ENCODE measurements around the gene MCFD2. TPM values are rescaled to one million over a fixed set of nuclear protein-coding genes. Genes with fewer than 3 reads are reported as not detected.

MCFD2 gene
- polyA plus RNA-seq, 4 donors = 20.8 to 71.1 (median 33.2) TPM

DNA sequence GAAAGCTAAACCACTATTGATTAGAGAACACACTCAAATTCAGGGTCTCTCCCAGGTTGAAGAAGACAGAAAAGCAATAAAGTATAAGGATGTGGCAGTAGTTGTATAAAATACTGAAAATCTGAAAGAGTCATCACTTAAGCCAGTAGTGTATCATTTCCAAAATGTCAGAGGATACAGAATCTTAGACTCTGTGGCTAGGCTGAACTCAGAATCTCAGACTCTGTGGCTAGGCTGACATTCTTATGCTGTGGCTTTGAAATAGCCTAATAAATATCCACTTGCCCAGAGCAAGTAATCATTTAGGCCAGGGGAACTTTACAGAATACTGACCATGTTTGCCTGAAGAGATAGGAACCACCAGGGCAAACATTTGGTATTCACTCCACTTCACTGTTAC, 13.1 kb downstream of the MCFD2 start:
- Histone ChIP-seq H3K4me1 (ENCODE audit: control insufficient read depth in 3 of 3, insufficient read depth in 2 of 3, low read depth in 1 of 3, low read length in 2 of 3) (no peaks in the 10 kb centered on the region), H3K27ac (ENCODE audit: low read depth in 1 of 3, low read length in 2 of 3) (no peak overlapping the region), H3K27me3 (ENCODE audit: control insufficient read depth in 3 of 3, insufficient read depth in 3 of 3, low read length in 3 of 3) (no peaks in the 10 kb centered on the region), H3K9me3 (ENCODE audit: control insufficient read depth in 2 of 2, insufficient read depth in 1 of 2, low read depth in 1 of 2, low read length in 1 of 2) (no peaks in the 10 kb centered on the region), H3K36me3 (ENCODE audit: control insufficient read depth in 3 of 3, insufficient read depth in 2 of 3, low read depth in 1 of 3, low read length in 3 of 3) (peaks cover 5 to 25% (median 8%) of the 10 kb centered on the region in 3 donors), H3K4me3 (ENCODE audit: low read depth in 1 of 3, low read length in 3 of 3) (no peak overlapping the region)
- FAIRE-seq (no peak), DNase-seq (no peak)

GRCh38 chr2:46901611-46902010, 14.0 kb downstream of the MCFD2 start:
- Histone ChIP-seq H3K27me3 (ENCODE audit: control insufficient read depth in 3 of 3, insufficient read depth in 3 of 3, low read length in 3 of 3) (no peaks in the 10 kb centered on the region), H3K9me3 (ENCODE audit: control insufficient read depth in 2 of 2, insufficient read depth in 1 of 2, low read depth in 1 of 2, low read length in 1 of 2) (no peaks in the 10 kb centered on the region), H3K36me3 (ENCODE audit: control insufficient read depth in 3 of 3, insufficient read depth in 2 of 3, low read depth in 1 of 3, low read length in 3 of 3) (peaks cover 0 to 17% (median 2%) of the 10 kb centered on the region in 3 donors), H3K27ac (ENCODE audit: low read depth in 1 of 3, low read length in 2 of 3) (no peak overlapping the region), H3K4me3 (ENCODE audit: low read depth in 1 of 3, low read length in 3 of 3) (no peak overlapping the region), H3K4me1 (ENCODE audit: control insufficient read depth in 3 of 3, insufficient read depth in 2 of 3, low read depth in 1 of 3, low read length in 2 of 3) (no peaks in the 10 kb centered on the region)
- 81 to 89% (median 83%) methylated on average over 2 of the region's 2 CpGs for WGBS, 3 donors
- DNase-seq = no peak
- FAIRE-seq = no peak

DNA sequence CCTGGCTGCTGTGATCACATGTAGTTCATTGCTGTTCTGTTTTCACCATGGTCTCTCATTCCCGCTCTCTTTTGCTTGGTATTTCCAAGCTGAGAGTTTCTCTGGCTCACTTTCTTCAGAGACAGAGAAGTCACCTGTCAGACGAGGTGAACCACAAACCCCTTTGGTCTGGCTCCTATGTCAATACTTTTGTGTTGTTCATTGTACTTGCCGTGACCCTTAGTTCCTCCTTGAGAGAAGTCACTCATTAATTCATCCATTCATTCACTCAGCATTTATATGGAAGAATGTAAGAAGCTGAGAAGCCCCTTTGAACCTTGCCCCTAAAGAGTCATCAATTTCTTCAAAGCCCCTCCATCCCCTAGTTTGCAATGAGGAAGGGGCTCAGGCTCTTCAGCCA, 15.2 kb downstream of the MCFD2 start:
- DNase-seq = no peak
- peaks cover 0 to 10% (median 0%) of the 10 kb centered on the region in 3 donors for H3K36me3 ChIP-seq (ENCODE audit: control insufficient read depth in 3 of 3, insufficient read depth in 2 of 3, low read depth in 1 of 3, low read length in 3 of 3)
- no peaks in the 10 kb centered on the region for H3K4me1 ChIP-seq (ENCODE audit: control insufficient read depth in 3 of 3, insufficient read depth in 2 of 3, low read depth in 1 of 3, low read length in 2 of 3)
- WGBS, 3 donors = 68 to 77% (median 72%) methylated on average over 3 of the region's 3 CpGs
- H3K27me3 ChIP-seq (ENCODE audit: control insufficient read depth in 3 of 3, insufficient read depth in 3 of 3, low read length in 3 of 3) = no peaks in the 10 kb centered on the region
- no peak overlapping the region for H3K4me3 ChIP-seq (ENCODE audit: low read depth in 1 of 3, low read length in 3 of 3)
- no peak for FAIRE-seq
- no peaks in the 10 kb centered on the region for H3K9me3 ChIP-seq (ENCODE audit: control insufficient read depth in 2 of 2, insufficient read depth in 1 of 2, low read depth in 1 of 2, low read length in 1 of 2)
- no peak overlapping the region for H3K27ac ChIP-seq (ENCODE audit: low read depth in 1 of 3, low read length in 2 of 3)

DNA sequence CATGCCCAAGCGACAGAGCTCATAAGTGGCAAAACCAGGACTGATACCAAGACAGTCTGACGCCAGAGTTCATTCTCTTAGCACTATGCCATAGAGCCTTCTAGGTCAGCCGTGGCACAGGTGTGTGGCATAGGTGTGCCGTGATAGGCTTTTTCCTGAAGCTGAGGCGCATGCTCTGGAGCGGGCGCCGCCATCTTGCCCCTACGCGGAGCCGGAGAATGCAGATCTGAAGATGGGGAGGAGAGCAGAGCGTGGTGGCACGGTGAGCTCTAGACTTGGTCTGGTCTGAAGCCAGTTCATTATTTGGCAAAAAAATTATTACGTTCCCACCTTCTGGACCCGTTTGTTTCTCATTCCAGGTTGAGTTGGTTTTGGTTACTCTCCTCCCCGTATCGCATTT, 16.6 kb downstream of the MCFD2 start:
- Histone ChIP-seq H3K36me3 (ENCODE audit: control insufficient read depth in 3 of 3, insufficient read depth in 2 of 3, low read depth in 1 of 3, low read length in 3 of 3) (peaks cover 0 to 8% (median 0%) of the 10 kb centered on the region in 3 donors), H3K27me3 (ENCODE audit: control insufficient read depth in 3 of 3, insufficient read depth in 3 of 3, low read length in 3 of 3) (no peaks in the 10 kb centered on the region), H3K27ac (ENCODE audit: low read depth in 1 of 3, low read length in 2 of 3) (no peak overlapping the region), H3K9me3 (ENCODE audit: control insufficient read depth in 2 of 2, insufficient read depth in 1 of 2, low read depth in 1 of 2, low read length in 1 of 2) (no peaks in the 10 kb centered on the region), H3K4me1 (ENCODE audit: control insufficient read depth in 3 of 3, insufficient read depth in 2 of 3, low read depth in 1 of 3, low read length in 2 of 3) (no peaks in the 10 kb centered on the region), H3K4me3 (ENCODE audit: low read depth in 1 of 3, low read length in 3 of 3) (no peak overlapping the region)
- no peak for FAIRE-seq
- WGBS, 3 donors = 90 to 95% (median 94%) methylated on average over 17 of the region's 17 CpGs
- no peak for DNase-seq

DNA sequence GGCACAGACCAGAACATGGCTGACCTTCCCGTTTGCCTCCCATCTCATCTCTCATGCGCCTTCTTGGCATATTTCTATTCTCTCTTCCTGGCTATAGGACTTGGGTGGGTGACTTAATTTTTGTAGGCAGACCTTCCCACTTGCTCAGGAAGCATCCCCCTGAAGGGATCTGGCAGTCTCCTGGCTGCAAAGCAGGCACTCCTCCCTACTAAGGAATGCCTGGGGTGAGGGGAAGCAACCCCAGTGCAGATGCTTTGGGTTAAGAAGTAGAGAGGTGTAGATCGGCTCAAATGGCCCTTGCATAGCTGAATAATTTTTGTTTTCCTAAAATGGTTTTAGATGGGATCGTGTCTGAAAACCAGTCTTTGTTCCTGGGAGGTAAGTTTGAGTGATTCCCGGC, 17.6 kb downstream of the MCFD2 start:
- Histone ChIP-seq H3K4me3 (ENCODE audit: low read depth in 1 of 3, low read length in 3 of 3) (no peak overlapping the region), H3K4me1 (ENCODE audit: control insufficient read depth in 3 of 3, insufficient read depth in 2 of 3, low read depth in 1 of 3, low read length in 2 of 3) (no peaks in the 10 kb centered on the region), H3K27me3 (ENCODE audit: control insufficient read depth in 3 of 3, insufficient read depth in 3 of 3, low read length in 3 of 3) (no peaks in the 10 kb centered on the region), H3K27ac (ENCODE audit: low read depth in 1 of 3, low read length in 2 of 3) (no peak overlapping the region), H3K36me3 (ENCODE audit: control insufficient read depth in 3 of 3, insufficient read depth in 2 of 3, low read depth in 1 of 3, low read length in 3 of 3) (peaks cover 0 to 5% (median 0%) of the 10 kb centered on the region in 3 donors), H3K9me3 (ENCODE audit: control insufficient read depth in 2 of 2, insufficient read depth in 1 of 2, low read depth in 1 of 2, low read length in 1 of 2) (peaks cover 0 to 3% of the 10 kb centered on the region in 2 donors)
- 90 to 94% (median 92%) methylated on average over 5 of the region's 5 CpGs for WGBS, 3 donors
- no peak for FAIRE-seq
- DNase-seq = no peak

GRCh38 chr2:46893269-46893939, 22.2 kb downstream of the MCFD2 start:
- FAIRE-seq = no peak

GRCh38 chr2:46891956-46892553, 23.6 kb downstream of the MCFD2 start:
- FAIRE-seq = no peak

More at GRCh38 chr2:46893269-46893939, 22.2 kb downstream of the MCFD2 start:
- Histone ChIP-seq H3K4me1 (ENCODE audit: control insufficient read depth in 3 of 3, insufficient read depth in 2 of 3, low read depth in 1 of 3, low read length in 2 of 3) (no peaks in the 10 kb centered on the region), H3K4me3 (ENCODE audit: low read depth in 1 of 3, low read length in 3 of 3) (no peak overlapping the region), H3K9me3 (ENCODE audit: control insufficient read depth in 2 of 2, insufficient read depth in 1 of 2, low read depth in 1 of 2, low read length in 1 of 2) (peaks cover 0 to 3% of the 10 kb centered on the region in 2 donors), H3K36me3 (ENCODE audit: control insufficient read depth in 3 of 3, insufficient read depth in 2 of 3, low read depth in 1 of 3, low read length in 3 of 3) (no peaks in the 10 kb centered on the region), H3K27ac (ENCODE audit: low read depth in 1 of 3, low read length in 2 of 3) (no peak overlapping the region), H3K27me3 (ENCODE audit: control insufficient read depth in 3 of 3, insufficient read depth in 3 of 3, low read length in 3 of 3) (no peaks in the 10 kb centered on the region)
- no peak for DNase-seq
- WGBS, 3 donors = 84 to 86% (median 85%) methylated on average over 3 of the region's 3 CpGs

GRCh38 chr2:46888421-46888952, 27.1 kb downstream of the MCFD2 start:
- Histone ChIP-seq H3K4me1 (ENCODE audit: control insufficient read depth in 3 of 3, insufficient read depth in 2 of 3, low read depth in 1 of 3, low read length in 2 of 3) (no peaks in the 10 kb centered on the region), H3K4me3 (ENCODE audit: low read depth in 1 of 3, low read length in 3 of 3) (no peak overlapping the region), H3K36me3 (ENCODE audit: control insufficient read depth in 3 of 3, insufficient read depth in 2 of 3, low read depth in 1 of 3, low read length in 3 of 3) (no peaks in the 10 kb centered on the region), H3K9me3 (ENCODE audit: control insufficient read depth in 2 of 2, insufficient read depth in 1 of 2, low read depth in 1 of 2, low read length in 1 of 2) (peaks cover 0 to 3% of the 10 kb centered on the region in 2 donors), H3K27ac (ENCODE audit: low read depth in 1 of 3, low read length in 2 of 3) (no peak overlapping the region), H3K27me3 (ENCODE audit: control insufficient read depth in 3 of 3, insufficient read depth in 3 of 3, low read length in 3 of 3) (no peaks in the 10 kb centered on the region)
- 80 to 88% (median 86%) methylated on average over 11 of the region's 11 CpGs for WGBS, 3 donors
- FAIRE-seq = no peak
- no peak for DNase-seq

More at GRCh38 chr2:46891956-46892553, 23.6 kb downstream of the MCFD2 start:
- H3K4me1 ChIP-seq (ENCODE audit: control insufficient read depth in 3 of 3, insufficient read depth in 2 of 3, low read depth in 1 of 3, low read length in 2 of 3) = no peaks in the 10 kb centered on the region
- no peak overlapping the region for H3K27ac ChIP-seq (ENCODE audit: low read depth in 1 of 3, low read length in 2 of 3)
- 90 to 93% (median 92%) methylated on average over 6 to 8 of the region's 8 CpGs for WGBS, 3 donors
- DNase-seq = no peak
- H3K4me3 ChIP-seq (ENCODE audit: low read depth in 1 of 3, low read length in 3 of 3) = no peak overlapping the region
- no peaks in the 10 kb centered on the region for H3K36me3 ChIP-seq (ENCODE audit: control insufficient read depth in 3 of 3, insufficient read depth in 2 of 3, low read depth in 1 of 3, low read length in 3 of 3)
- H3K9me3 ChIP-seq (ENCODE audit: control insufficient read depth in 2 of 2, insufficient read depth in 1 of 2, low read depth in 1 of 2, low read length in 1 of 2) = peaks cover 0 to 3% of the 10 kb centered on the region in 2 donors
- no peaks in the 10 kb centered on the region for H3K27me3 ChIP-seq (ENCODE audit: control insufficient read depth in 3 of 3, insufficient read depth in 3 of 3, low read length in 3 of 3)

Data from small intestine (tissue), 7 donors.